Fibroblast of skin of left quadriceps (primary cell): Measurements from ENCODE around the gene GPN2.

Experiments
- DNase-seq, 2 experiments: peaks; one replicate each; pipeline ENCODE4 v3.0.0-alpha.2; 2013; ENCODE audit warnings: low read depth in 2 of 2

Gene GPN2

GRCh38 chr1:26832249-26832960, 57.7 kb downstream of the GPN2 start:
- no peak for DNase-seq

- DNase-seq, result no peak
These were observed 58.4 kb downstream of the GPN2 start for GRCh38 chr1:26831546-26832248.

- no peak for DNase-seq
These were observed 59.0 kb downstream of the GPN2 start for GRCh38 chr1:26831059-26831458.

DNA sequence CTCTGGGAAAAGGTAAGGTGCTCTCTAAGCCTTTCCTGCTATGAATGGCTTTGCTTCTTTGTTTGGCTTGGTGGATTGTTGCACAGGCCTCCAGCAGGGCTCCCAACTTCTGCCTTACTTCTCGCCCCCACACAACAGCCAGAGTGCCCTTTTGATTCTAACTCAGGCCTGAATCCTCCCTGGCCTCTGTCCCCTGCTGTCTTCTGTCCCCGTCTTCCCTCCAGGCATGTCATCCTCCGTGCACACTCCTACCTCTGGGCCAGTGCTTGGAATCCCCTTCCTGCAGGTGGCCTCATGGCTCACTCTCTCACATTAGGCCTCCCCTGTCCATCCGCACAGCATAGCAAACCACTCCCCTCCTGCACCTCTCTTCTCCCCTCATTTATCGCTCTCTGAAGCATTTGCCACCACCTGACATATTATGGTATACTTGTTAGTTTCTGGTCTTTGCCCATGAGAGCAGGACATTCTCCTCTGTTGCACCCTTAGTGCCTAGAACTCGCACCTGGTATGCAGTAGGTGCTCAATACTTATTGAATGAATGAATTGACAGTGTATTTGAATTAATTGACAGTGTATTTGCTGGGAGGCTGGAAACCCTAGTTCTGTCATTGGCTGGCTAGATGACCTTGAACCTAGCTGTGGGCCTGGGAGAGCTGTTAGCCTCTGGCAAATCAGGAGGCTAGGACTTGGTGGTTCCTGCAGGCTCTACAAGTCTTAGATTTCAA, 60.7 kb downstream of the GPN2 start:
- no peak for DNase-seq

DNA sequence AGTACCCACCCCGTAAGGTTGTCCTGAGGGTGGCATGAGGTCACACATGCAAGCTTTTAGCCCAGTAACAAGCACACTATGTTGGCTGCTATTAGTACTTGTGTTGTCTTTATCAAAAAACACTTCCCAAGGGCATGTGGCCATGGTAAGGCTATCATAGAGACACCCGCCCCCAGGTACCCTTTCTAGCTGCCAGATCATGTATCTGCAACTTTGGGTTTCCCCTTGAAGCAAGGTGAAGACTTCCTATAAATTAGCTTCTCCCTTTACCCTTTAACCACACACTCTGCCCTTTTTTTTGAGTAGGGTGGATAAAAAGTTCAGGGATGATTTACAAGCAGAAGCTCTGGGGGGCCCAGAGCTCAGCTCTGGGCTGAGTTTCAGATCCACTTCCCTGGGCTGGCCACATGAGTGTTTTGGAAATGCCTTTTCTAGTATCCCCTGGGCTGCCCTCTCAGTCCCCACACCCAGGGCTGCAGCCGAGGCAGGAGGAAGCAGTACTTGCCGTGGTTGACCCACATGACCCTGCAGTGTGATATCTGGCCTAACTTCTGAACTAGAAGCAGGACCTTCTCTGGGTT, 61.6 kb downstream of the GPN2 start:
- no peak for DNase-seq

GRCh38 chr1:26827663-26828062, 62.4 kb downstream of the GPN2 start:
- DNase-seq, result no peak

DNA sequence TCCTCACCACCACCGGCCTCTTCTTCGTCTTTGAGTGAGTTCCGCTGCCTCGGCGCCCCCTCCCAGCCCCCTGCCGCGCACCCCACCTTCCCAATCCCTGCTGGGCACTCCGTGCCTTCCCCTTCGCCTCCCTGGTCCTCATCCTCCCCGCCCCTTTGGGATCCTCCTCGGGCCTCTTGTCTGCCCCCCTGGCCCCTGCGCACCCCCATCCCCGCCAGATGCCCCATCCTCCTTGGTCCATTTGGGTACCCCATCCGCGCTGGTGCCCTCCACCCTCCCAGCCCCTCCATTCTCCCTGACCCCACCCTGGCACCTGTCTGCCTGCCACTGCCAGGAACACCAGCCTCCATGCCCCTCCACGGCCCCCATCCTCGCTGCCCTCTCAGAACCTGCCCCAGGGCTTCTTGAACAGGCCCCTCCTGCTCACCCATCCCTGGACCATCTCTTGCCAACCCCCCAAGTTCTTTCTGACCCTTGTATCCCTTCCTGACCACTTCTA, 62.9 kb downstream of the GPN2 start:
- no peak for DNase-seq

DNA sequence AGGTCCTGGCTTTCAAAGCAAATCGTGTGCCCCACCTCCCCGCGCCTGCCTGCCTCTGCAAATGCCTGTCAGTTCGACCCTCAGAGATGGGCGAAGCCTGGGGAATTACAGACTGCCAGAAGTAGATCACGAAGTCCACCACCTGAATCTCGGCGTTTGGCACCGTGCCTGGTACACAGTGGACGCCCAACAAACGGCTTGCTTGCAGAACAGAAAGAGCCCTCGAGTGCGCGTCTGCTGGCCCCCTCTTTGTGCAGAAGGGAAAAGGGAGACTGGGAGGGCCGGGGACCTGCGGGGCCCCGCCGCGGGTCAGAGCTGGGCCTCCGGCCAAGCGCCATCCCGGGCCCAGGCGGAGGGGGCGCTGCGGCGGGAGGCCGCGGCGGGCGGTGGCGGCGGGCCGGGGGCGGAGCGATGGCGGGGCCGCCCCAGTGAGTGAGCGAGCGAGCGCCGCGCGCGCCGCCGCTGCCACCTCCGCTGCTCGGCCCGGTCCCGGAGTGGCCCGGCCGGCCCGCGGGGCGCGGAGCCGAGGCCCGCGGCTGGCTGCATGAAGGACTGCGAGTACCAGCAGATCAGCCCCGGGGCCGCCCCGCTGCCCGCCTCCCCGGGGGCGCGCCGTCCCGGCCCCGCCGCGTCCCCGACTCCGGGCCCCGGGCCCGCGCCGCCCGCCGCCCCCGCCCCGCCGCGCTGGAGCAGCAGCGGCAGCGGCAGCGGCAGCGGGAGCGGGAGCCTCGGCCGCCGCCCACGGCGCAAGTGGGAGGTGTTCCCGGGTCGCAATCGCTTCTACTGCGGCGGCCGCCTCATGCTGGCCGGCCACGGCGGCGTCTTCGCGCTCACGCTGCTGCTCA, 63.6 kb downstream of the GPN2 start, which contains the start of gene ZDHHC18:
ZDHHC18 (plus strand) TSS at position 428 of the 845 bp plus-strand sequence; CDS start at position 545, 117 bp downstream.
- DNase-seq, result no peak
